Thyroid gland (tissue), 4 donors: ENCODE data around the gene TRPM4. TPM values are rescaled to one million over a fixed set of nuclear protein-coding genes. Genes with fewer than 3 reads are reported as not detected.

ENCODE experiments used
- DNase-seq, 2 donors: peaks; one replicate each; pipeline ENCODE4 v3.0.0-alpha.2; 2019
- H3K27ac ChIP-seq, 3 donors: fragments of 200-600 bp; sonication (generic); 1 replicate in 2 of 3; 2 replicates in 1 of 3; pipeline ENCODE4 v1.5.1; 2016 to 2019; ENCODE audit warnings: mild to moderate bottlenecking in 1 of 3, moderate library complexity in 1 of 3
- H3K27me3 ChIP-seq: fragments of 200-600 bp; sonication (generic); one replicate; pipeline ENCODE4 v1.5.1; 2019
- H3K36me3 ChIP-seq, 2 donors: fragments of 200-600 bp; sonication (generic); one replicate each; pipeline ENCODE4 v1.5.1; 2016 to 2019
- H3K4me1 ChIP-seq, 2 donors: fragments of 200-600 bp; sonication (generic); one replicate each; pipeline ENCODE4 v1.5.1; 2017 to 2019
- H3K4me3 ChIP-seq, 3 donors: fragments of 200-600 bp; sonication (generic); replicated peaks in 1 of 3; 1 replicate in 2 of 3; 2 replicates in 1 of 3; pipeline ENCODE4 v1.5.1; 2016; ENCODE audit warnings: mild to moderate bottlenecking in 1 of 3
- H3K9me3 ChIP-seq: fragments of 200-600 bp; sonication (generic); one replicate; pipeline ENCODE4 v1.5.1; 2017
- POLR2A ChIP-seq, 2 donors: fragments of 450-650 bp; IDR thresholded peaks; one replicate each; pipeline ENCODE4 v1.6.1; 2017; ENCODE audit warnings: antibody characterized with exemption in 2 of 2, mild to moderate bottlenecking in 2 of 2, moderate library complexity in 1 of 2
- WGBS, 2 donors: methylation state at CpG; one replicate each; pipeline ENCODE4 v1.1.5; 2017; 5-methylcytosine and 5-hydroxymethylcytosine counted together
- intact Hi-C: fragments of 100-400 bp; cut with DNase I; formaldehyde crosslinking; loops from one replicate; pipeline ENCODE4 v1.15.1; 2023
- total RNA-seq, 4 donors: library from RNA; depleted of rRNA; stranded (reverse); fragments of >200 nt; gene quantifications; one replicate each; pipeline ENCODE4 v1.2.3, GENCODE V29; 2016
- TF ChIP-seq, protein P1 (sequence below), 6 experiments: fragments of 200-600 bp in 3 of 6; fragments of 450-650 bp in 3 of 6; sonication (generic) in 3 of 6; IDR thresholded peaks; one replicate each; pipeline ENCODE4 v1.5.1; 2016 to 2019; ENCODE audit warnings: antibody characterized with exemption in 6 of 6, mild to moderate bottlenecking in 2 of 6, inconsistent platforms in 1 of 6, moderate library complexity in 1 of 6

The TRPM4 gene
- total RNA-seq, 4 donors from 2014 or later: 18.4 to 36.4 (median 26.1) TPM

DNA sequence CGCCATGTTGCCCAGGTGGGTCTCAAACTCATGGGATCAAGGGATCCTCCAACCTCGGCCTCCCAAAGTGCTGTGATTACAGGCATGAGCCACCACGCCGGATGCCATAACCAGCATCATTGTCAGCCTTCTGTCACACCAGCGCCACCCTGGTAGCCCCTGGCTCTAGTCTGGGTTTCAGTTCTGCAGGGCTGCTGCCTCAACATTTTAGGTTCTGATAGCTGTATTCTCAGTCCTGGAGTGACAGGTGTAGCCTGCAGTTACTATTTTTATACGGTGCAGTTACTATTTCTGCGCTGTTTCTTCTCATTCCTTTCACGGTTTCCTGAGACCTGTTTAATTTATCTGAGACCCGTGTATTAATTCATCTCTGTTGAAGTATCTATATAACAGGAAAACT is 57.1 kb downstream of the TRPM4 start:
- WGBS, 2 donors: 90 to 92% methylated on average over 9 of the region's 9 CpGs
- intact Hi-C loops: loop anchor here (5.0 kb wide), 1 partner anchor 117 kb away; no protein-coding TSS in a partner anchor

DNA sequence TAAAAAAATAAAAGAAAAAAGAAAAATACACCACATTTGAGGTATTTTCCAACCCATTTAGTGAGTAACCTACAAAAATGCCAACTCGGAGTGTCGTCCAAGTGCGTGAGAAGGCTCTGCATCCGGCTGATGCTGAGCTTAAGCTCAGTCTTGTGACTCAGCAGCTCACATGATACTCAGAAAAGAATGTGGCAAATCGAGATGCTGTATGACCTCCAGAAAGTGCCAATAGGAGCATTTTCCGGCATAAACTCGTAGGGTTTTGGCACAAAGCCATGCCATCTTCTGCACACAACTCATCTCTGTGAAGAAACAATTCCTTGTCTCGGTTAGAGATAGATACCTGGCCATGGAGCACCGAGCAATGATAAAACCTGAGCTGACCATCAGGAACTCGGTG is 58.5 kb downstream of the TRPM4 start:
- TF ChIP-seq POLR2A (IDR thresholded peaks at IDR 0.05): no peak
- TF ChIP-seq, protein P1, sequence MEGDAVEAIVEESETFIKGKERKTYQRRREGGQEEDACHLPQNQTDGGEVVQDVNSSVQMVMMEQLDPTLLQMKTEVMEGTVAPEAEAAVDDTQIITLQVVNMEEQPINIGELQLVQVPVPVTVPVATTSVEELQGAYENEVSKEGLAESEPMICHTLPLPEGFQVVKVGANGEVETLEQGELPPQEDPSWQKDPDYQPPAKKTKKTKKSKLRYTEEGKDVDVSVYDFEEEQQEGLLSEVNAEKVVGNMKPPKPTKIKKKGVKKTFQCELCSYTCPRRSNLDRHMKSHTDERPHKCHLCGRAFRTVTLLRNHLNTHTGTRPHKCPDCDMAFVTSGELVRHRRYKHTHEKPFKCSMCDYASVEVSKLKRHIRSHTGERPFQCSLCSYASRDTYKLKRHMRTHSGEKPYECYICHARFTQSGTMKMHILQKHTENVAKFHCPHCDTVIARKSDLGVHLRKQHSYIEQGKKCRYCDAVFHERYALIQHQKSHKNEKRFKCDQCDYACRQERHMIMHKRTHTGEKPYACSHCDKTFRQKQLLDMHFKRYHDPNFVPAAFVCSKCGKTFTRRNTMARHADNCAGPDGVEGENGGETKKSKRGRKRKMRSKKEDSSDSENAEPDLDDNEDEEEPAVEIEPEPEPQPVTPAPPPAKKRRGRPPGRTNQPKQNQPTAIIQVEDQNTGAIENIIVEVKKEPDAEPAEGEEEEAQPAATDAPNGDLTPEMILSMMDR (IDR thresholded peaks at IDR 0.05): no peak
- intact Hi-C loops: no loop called here
- WGBS, 2 donors: 79 to 83% methylated on average over 9 of the region's 10 CpGs
- Histone ChIP-seq H3K4me3 (no peak overlapping the region), H3K4me1 (no peaks in the 10 kb centered on the region), H3K27ac (no peak overlapping the region), H3K27me3 (no peaks in the 10 kb centered on the region), H3K9me3 (no peaks in the 10 kb centered on the region), H3K36me3 (peaks cover 3 to 7% of the 10 kb centered on the region in 2 donors)
- DNase-seq: no peak

More for the DNA sequence above, 57.1 kb downstream of the TRPM4 start:
- Histone ChIP-seq H3K27ac (no peak overlapping the region), H3K4me3 (no peak overlapping the region), H3K36me3 (peaks cover 3 to 9% of the 10 kb centered on the region in 2 donors), H3K27me3 (no peaks in the 10 kb centered on the region), H3K4me1 (no peaks in the 10 kb centered on the region), H3K9me3 (no peaks in the 10 kb centered on the region)
- DNase-seq: no peak
- no peak for TF ChIP-seq POLR2A (IDR thresholded peaks at IDR 0.05)
- TF ChIP-seq, protein P1 (IDR thresholded peaks at IDR 0.05): no peak

DNA sequence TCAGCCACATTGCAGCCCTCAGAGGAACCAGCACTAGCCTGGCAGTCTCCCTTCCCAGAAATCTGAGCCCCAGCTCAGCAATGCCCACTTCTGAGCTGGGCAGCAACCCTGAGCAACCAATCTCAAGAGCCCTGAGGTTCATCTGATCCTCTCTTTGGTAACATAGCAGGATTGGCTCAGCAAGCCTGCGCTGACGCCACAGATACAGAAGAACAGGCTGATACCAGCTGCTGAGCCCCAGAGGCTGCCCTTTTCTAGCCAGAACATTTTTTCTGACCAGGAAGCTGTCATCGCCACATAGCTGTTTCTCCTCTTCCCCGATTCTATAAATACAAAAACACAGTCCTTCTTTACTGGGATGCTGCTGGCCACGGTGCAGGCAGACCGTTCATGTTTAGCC is 59.8 kb downstream of the TRPM4 start:
- H3K4me3 ChIP-seq: no peak overlapping the region
- DNase-seq: no peak
- intact Hi-C loops: no loop called here
- 80 to 81% methylated on average over 6 of the region's 6 CpGs for WGBS, 2 donors
- H3K36me3 ChIP-seq: no peaks in the 10 kb centered on the region
- H3K4me1 ChIP-seq: no peaks in the 10 kb centered on the region
- TF ChIP-seq, protein P1 (IDR thresholded peaks at IDR 0.05): no peak
- TF ChIP-seq POLR2A (IDR thresholded peaks at IDR 0.05): no peak
- no peak overlapping the region for H3K27ac ChIP-seq
- no peaks in the 10 kb centered on the region for H3K27me3 ChIP-seq
- no peaks in the 10 kb centered on the region for H3K9me3 ChIP-seq

DNA sequence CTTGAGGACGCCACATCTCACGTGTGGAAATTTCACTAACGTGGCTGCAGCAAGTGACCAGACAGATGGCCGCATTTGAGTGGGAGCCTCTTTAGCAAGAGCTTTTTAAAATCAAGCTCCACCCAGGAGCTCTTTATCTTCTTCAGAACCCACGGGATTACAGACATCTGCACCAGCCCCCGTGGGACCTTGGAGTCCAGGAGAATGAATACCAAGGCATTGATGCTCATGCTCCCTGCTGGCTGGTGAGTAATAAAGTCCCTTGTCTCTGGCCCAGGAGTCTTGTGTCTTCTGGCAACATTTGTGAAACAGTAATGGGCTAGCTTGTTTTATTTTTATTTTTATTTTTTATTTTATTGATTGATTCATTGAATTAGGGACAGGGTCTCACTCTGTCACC is 64.4 kb downstream of the TRPM4 start:
- no peak overlapping the region for H3K4me3 ChIP-seq
- H3K36me3 ChIP-seq: no peaks in the 10 kb centered on the region
- no peaks in the 10 kb centered on the region for H3K4me1 ChIP-seq
- intact Hi-C loops: no loop called here
- H3K27me3 ChIP-seq: no peaks in the 10 kb centered on the region
- 79 to 89% methylated on average over 6 of the region's 6 CpGs for WGBS, 2 donors
- H3K27ac ChIP-seq: no peak overlapping the region
- DNase-seq: no peak
- no peaks in the 10 kb centered on the region for H3K9me3 ChIP-seq
- TF ChIP-seq, protein P1 (IDR thresholded peaks at IDR 0.05): no peak
- no peak for TF ChIP-seq POLR2A (IDR thresholded peaks at IDR 0.05)

DNA sequence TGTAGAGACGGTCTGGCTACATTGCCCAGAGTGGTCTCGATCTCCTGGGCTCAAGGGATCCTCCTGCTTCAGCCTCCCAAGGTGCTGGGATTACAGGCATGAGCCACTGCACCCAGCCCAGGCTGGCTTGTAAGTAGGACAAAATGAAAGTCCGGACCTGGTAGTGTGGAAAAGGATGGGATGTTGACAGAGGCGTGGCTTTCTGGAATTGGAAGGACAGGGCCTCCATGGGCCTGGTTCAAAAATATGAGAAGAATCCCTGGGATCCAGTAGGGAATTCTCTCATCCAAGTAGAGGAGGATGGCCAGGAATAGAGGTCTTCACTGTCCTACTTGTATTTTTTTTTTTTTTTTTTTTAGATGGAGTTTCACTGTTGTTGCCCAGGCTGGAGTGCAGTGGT is 64.9 kb downstream of the TRPM4 start:
- Histone ChIP-seq H3K27me3 (no peaks in the 10 kb centered on the region), H3K27ac (no peak overlapping the region), H3K9me3 (no peaks in the 10 kb centered on the region), H3K4me3 (no peak overlapping the region), H3K4me1 (no peaks in the 10 kb centered on the region), H3K36me3 (no peaks in the 10 kb centered on the region)
- 91% methylated on average over 4 of the region's 4 CpGs for WGBS, 2 donors
- no peak for TF ChIP-seq POLR2A (IDR thresholded peaks at IDR 0.05)
- TF ChIP-seq, protein P1 (IDR thresholded peaks at IDR 0.05): no peak
- DNase-seq: no peak
- intact Hi-C loops: no loop called here
